Retinal pigment epithelial cell (primary cell): Measurements from ENCODE around the gene OSBPL6.

Experiments
- DNase-seq: peaks from one replicate; pipeline ENCODE4 v3.0.0-alpha.2; 2010; ENCODE audit warnings: low read depth
- H3K4me3 ChIP-seq: 2 replicates; pipeline ENCODE4 v1.5.1; 2011; ENCODE audit warnings: mild to moderate bottlenecking, low read length, control low read depth, moderate library complexity
- CTCF ChIP-seq: conservative IDR thresholded peaks from 2 replicates; pipeline ENCODE4 v1.5.1; 2011; ENCODE audit warnings: low read depth, low read length, control low read depth, inconsistent platforms

Gene OSBPL6

GRCh38 chr2:178441426-178441825 lies 247.1 kb downstream of the OSBPL6 start:
- TF ChIP-seq CTCF = no peak
- no peak for DNase-seq
- H3K4me3 ChIP-seq = no peak overlapping the region

- H3K4me3 ChIP-seq = peak overlapping the region; percentile 84
- DNase-seq = no peak
- TF ChIP-seq CTCF = no peak
Observed at GRCh38 chr2:178448968-178449661, 254.8 kb downstream of the OSBPL6 start.

DNA sequence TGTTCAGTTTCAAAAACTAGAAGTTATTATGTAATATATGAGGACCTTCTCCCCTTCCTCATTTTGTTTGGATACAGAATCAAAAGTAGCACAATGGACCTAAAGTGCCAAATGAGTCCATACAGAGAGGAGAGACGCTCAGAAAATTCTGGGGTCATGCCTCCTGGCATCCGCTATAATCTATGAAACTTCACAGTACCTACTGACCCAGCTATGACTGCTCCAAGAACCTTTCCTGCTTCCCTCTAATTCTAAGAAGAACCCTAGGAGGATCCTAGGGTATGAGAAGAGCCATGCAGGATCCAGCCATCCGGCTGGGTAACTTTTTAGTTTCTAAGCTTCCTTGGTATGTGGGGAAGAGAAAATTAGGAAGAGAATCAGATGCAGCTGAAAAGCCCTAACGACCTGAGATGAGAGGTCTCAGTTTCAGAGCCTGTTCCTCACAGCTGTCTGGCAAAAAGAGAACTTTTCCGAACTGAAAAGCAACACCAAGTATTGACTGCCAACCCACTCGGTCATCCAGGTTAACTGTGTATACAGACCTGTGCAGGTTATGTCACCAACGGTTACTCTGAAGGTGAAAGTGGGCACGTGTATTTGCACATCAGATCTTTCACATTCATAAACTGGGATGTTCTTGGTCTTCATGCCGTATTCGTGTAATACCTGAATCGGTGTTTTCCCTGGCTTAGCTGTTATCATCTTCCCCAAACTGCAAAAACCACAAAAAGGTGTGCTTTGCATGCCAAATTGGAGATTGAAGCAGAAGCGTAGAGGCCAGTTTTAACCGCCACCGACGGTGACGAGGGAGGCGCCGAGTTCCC lies 255.6 kb downstream of the OSBPL6 start:
- DNase-seq = no peak
- H3K4me3 ChIP-seq = peak overlapping the region; percentile 84
- no peak for TF ChIP-seq CTCF

GRCh38 chr2:178450524-178450773 lies 256.1 kb downstream of the OSBPL6 start:
- DNase-seq = no peak
- TF ChIP-seq CTCF = no peak

GRCh38 chr2:178450774-178451525 lies 256.6 kb downstream of the OSBPL6 start, which contains the start of the genes PJVK and PRKRA:
TSS of gene PJVK (plus strand) at chr2:178451378. CDS start at chr2:178453410, 2,032 bp downstream.
TSS of gene PRKRA (minus strand) at chr2:178451175. CDS start at chr2:178451030, 145 bp downstream.
- no peak for TF ChIP-seq CTCF
- peak; percentile 89 for DNase-seq
- peak within 1 kb of the TSS; percentile 84 for H3K4me3 ChIP-seq

More at GRCh38 chr2:178450524-178450773, 256.1 kb downstream of the OSBPL6 start:
- peak overlapping the region; percentile 84 for H3K4me3 ChIP-seq

- H3K4me3 ChIP-seq = no peak overlapping the region
- no peak for TF ChIP-seq CTCF
Observed at GRCh38 chr2:178452334-178452733, 258.0 kb downstream of the OSBPL6 start.

More at GRCh38 chr2:178452334-178452733, 258.0 kb downstream of the OSBPL6 start:
- DNase-seq = no peak
